ENCODE results near the gene PHACTR1. TPM values are rescaled to one million over a fixed set of nuclear protein-coding genes. Genes with fewer than 3 reads are reported as not detected.

The PHACTR1 gene
- total RNA-seq, 1 experiment from 2014 or later, result 0.05 TPM

- ChIA-PET POLR2A (no interaction called here), CTCF (no interaction called here)
- no peaks in the 10 kb centered on the region for H3K9me3 ChIP-seq (ENCODE audit: control insufficient read depth, insufficient read depth, low read depth, low read length)
- ATAC-seq (no peak), DNase-seq (ENCODE audit: low read depth, low spot score) (no peak)
- BruUV-seq (replicated peaks), result no TSS peak
- TF ChIP-seq, protein P1, sequence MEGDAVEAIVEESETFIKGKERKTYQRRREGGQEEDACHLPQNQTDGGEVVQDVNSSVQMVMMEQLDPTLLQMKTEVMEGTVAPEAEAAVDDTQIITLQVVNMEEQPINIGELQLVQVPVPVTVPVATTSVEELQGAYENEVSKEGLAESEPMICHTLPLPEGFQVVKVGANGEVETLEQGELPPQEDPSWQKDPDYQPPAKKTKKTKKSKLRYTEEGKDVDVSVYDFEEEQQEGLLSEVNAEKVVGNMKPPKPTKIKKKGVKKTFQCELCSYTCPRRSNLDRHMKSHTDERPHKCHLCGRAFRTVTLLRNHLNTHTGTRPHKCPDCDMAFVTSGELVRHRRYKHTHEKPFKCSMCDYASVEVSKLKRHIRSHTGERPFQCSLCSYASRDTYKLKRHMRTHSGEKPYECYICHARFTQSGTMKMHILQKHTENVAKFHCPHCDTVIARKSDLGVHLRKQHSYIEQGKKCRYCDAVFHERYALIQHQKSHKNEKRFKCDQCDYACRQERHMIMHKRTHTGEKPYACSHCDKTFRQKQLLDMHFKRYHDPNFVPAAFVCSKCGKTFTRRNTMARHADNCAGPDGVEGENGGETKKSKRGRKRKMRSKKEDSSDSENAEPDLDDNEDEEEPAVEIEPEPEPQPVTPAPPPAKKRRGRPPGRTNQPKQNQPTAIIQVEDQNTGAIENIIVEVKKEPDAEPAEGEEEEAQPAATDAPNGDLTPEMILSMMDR (IDR thresholded peaks at IDR 0.05), result no peak
- TF ChIP-seq SIN3A (IDR thresholded peaks at IDR 0.05; ENCODE audit: borderline replicate concordance, insufficient read depth, low read depth, low read length), result no peak
- TF ChIP-seq, protein P2, sequence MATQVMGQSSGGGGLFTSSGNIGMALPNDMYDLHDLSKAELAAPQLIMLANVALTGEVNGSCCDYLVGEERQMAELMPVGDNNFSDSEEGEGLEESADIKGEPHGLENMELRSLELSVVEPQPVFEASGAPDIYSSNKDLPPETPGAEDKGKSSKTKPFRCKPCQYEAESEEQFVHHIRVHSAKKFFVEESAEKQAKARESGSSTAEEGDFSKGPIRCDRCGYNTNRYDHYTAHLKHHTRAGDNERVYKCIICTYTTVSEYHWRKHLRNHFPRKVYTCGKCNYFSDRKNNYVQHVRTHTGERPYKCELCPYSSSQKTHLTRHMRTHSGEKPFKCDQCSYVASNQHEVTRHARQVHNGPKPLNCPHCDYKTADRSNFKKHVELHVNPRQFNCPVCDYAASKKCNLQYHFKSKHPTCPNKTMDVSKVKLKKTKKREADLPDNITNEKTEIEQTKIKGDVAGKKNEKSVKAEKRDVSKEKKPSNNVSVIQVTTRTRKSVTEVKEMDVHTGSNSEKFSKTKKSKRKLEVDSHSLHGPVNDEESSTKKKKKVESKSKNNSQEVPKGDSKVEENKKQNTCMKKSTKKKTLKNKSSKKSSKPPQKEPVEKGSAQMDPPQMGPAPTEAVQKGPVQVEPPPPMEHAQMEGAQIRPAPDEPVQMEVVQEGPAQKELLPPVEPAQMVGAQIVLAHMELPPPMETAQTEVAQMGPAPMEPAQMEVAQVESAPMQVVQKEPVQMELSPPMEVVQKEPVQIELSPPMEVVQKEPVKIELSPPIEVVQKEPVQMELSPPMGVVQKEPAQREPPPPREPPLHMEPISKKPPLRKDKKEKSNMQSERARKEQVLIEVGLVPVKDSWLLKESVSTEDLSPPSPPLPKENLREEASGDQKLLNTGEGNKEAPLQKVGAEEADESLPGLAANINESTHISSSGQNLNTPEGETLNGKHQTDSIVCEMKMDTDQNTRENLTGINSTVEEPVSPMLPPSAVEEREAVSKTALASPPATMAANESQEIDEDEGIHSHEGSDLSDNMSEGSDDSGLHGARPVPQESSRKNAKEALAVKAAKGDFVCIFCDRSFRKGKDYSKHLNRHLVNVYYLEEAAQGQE (IDR thresholded peaks at IDR 0.05; ENCODE audit: insufficient read depth in 1 of 2, low read depth in 2 of 2, low read length in 1 of 2), result no peak
- TF ChIP-seq POLR2AphosphoS5 (IDR thresholded peaks at IDR 0.05; ENCODE audit: low read depth, low read length), result no peak
- no peak for TF ChIP-seq TCF7L2 (IDR thresholded peaks at IDR 0.05; ENCODE audit: low read depth, low read length)
- no peaks in the 10 kb centered on the region for H3K36me3 ChIP-seq (ENCODE audit: control insufficient read depth, insufficient read depth, low read length)
- H3K27ac ChIP-seq (ENCODE audit: low read length), result no peak overlapping the region
- in situ Hi-C loops (cut with HindIII; ENCODE audit: low pct_unique_long_range_greater_than_20kb, low sequenced_read_pairs), result no loop called here
- no peaks in the 10 kb centered on the region for H3K4me1 ChIP-seq (ENCODE audit: control insufficient read depth, insufficient read depth, low read length)
- no peak overlapping the region for H3K4me3 ChIP-seq (ENCODE audit: low read depth in 2 of 2, low read length in 2 of 2)
- intact Hi-C loops (cut with micrococcal nuclease; ENCODE audit: unreplicated experiment), result no loop called here
- H3K27me3 ChIP-seq (ENCODE audit: control insufficient read depth, insufficient read depth, low read length), result peaks cover 5% of the 10 kb centered on the region; the same call in 1 of the 2 replicates
These were observed 471.1 kb downstream of the PHACTR1 start for GRCh38 chr6:13187692-13188091.

GRCh38 chr6:13188306-13188705, 471.7 kb downstream of the PHACTR1 start:
- H3K36me3 ChIP-seq (ENCODE audit: control insufficient read depth, insufficient read depth, low read length), result no peaks in the 10 kb centered on the region
- in situ Hi-C loops (cut with HindIII; ENCODE audit: low pct_unique_long_range_greater_than_20kb, low sequenced_read_pairs), result no loop called here
- intact Hi-C loops (cut with micrococcal nuclease; ENCODE audit: unreplicated experiment), result no loop called here
- CTCF ChIA-PET, result no interaction called here
- ATAC-seq (no peak), DNase-seq (ENCODE audit: low read depth, low spot score) (no peak)
- no peaks in the 10 kb centered on the region for H3K4me1 ChIP-seq (ENCODE audit: control insufficient read depth, insufficient read depth, low read length)
- H3K9me3 ChIP-seq (ENCODE audit: control insufficient read depth, insufficient read depth, low read depth, low read length), result no peaks in the 10 kb centered on the region
- H3K27ac ChIP-seq (ENCODE audit: low read length), result no peak overlapping the region
- H3K4me3 ChIP-seq (ENCODE audit: low read depth in 2 of 2, low read length in 2 of 2), result no peak overlapping the region
- POLR2A ChIA-PET, result no interaction called here
- H3K27me3 ChIP-seq (ENCODE audit: control insufficient read depth, insufficient read depth, low read length), result peaks cover 5% of the 10 kb centered on the region; the same call in 1 of the 2 replicates
- no TSS peak for BruUV-seq (replicated peaks)
- TF ChIP-seq POLR2AphosphoS5 (IDR thresholded peaks at IDR 0.05; ENCODE audit: low read depth, low read length) (no peak), SIN3A (IDR thresholded peaks at IDR 0.05; ENCODE audit: borderline replicate concordance, insufficient read depth, low read depth, low read length) (no peak), TCF7L2 (IDR thresholded peaks at IDR 0.05; ENCODE audit: low read depth, low read length) (no peak)
- TF ChIP-seq, protein P2 (IDR thresholded peaks at IDR 0.05; ENCODE audit: insufficient read depth in 1 of 2, low read depth in 2 of 2, low read length in 1 of 2), result no peak
- TF ChIP-seq, protein P1 (IDR thresholded peaks at IDR 0.05), result no peak
